Measurements from ENCODE around the gene TMEM8B. TPM values are rescaled to one million over a fixed set of nuclear protein-coding genes. Genes with fewer than 3 reads are reported as not detected.
A peak's percentile ranks its signal among the peaks of the same experiment; 100 is the strongest.

Gene TMEM8B
- total and polyA plus RNA-seq, 10 of the 15 experiments (the other 5 are each of a cell fraction or from before 2014, with no cell fraction given): 0.19 to 7.6 (median 2.5) TPM

DNA sequence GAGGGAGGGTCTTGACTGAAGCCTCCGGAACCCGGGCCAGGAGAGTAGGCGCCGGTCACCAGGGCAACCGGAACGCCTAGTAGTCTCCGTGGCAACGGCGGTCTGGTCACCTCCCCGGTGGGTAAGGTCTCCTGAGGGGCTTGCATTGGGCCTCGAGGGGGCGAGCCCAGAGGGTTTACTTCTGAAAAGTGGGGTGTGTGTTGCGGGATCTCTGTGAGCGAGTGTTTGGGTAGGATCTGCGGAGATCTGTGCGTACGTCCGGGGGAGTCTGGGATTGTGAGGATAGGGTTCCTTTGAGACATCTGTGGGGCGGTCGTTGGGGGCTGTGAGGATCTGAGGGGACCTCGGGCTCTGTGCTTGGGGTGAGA is 328 bp upstream of the TMEM8B start, which contains the start of gene FAM221B (continued):
- TF ChIP-seq, protein P1, sequence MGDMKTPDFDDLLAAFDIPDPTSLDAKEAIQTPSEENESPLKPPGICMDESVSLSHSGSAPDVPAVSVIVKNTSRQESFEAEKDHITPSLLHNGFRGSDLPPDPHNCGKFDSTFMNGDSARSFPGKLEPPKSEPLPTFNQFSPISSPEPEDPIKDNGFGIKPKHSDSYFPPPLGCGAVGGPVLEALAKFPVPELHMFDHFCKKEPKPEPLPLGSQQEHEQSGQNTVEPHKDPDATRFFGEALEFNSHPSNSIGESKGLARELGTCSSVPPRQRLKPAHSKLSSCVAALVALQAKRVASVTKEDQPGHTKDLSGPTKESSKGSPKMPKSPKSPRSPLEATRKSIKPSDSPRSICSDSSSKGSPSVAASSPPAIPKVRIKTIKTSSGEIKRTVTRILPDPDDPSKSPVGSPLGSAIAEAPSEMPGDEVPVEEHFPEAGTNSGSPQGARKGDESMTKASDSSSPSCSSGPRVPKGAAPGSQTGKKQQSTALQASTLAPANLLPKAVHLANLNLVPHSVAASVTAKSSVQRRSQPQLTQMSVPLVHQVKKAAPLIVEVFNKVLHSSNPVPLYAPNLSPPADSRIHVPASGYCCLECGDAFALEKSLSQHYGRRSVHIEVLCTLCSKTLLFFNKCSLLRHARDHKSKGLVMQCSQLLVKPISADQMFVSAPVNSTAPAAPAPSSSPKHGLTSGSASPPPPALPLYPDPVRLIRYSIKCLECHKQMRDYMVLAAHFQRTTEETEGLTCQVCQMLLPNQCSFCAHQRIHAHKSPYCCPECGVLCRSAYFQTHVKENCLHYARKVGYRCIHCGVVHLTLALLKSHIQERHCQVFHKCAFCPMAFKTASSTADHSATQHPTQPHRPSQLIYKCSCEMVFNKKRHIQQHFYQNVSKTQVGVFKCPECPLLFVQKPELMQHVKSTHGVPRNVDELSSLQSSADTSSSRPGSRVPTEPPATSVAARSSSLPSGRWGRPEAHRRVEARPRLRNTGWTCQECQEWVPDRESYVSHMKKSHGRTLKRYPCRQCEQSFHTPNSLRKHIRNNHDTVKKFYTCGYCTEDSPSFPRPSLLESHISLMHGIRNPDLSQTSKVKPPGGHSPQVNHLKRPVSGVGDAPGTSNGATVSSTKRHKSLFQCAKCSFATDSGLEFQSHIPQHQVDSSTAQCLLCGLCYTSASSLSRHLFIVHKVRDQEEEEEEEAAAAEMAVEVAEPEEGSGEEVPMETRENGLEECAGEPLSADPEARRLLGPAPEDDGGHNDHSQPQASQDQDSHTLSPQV (IDR thresholded peaks at IDR 0.05): no peak
- TF ChIP-seq NBN (IDR thresholded peaks at IDR 0.05) (peak; percentile 54; the same call in 1 of the 2 replicates), HDAC6 (IDR thresholded peaks at IDR 0.05; ENCODE audit: unreplicated experiment) (no peak), BMI1 (IDR thresholded peaks at IDR 0.05; ENCODE audit: borderline replicate concordance) (peak; percentile 90), SIX5 (IDR thresholded peaks at IDR 0.05; ENCODE audit: low read depth, low read length, severe bottlenecking) (no peak), MEF2B (IDR thresholded peaks at IDR 0.05; ENCODE audit: partially characterized antibody, poor library complexity, severe bottlenecking) (peak; percentile 45), ZNF622 (IDR thresholded peaks at IDR 0.05) (no peak), LARP7 (IDR thresholded peaks at IDR 0.05) (0 out of 2 replicates have a peak, but pooled peaks have one; percentile 29), BACH1 (IDR thresholded peaks at IDR 0.05; ENCODE audit: borderline replicate concordance) (no peak), SP1 (IDR thresholded peaks at IDR 0.05; ENCODE audit: low read depth, low read length) (no peak), MXI1 (IDR thresholded peaks at IDR 0.05; ENCODE audit: low read depth, low read length) (peak; percentile 51; the same call in 1 of the 2 replicates), DPF2 (IDR thresholded peaks at IDR 0.05) (no peak)
- TF ChIP-seq, protein P2, sequence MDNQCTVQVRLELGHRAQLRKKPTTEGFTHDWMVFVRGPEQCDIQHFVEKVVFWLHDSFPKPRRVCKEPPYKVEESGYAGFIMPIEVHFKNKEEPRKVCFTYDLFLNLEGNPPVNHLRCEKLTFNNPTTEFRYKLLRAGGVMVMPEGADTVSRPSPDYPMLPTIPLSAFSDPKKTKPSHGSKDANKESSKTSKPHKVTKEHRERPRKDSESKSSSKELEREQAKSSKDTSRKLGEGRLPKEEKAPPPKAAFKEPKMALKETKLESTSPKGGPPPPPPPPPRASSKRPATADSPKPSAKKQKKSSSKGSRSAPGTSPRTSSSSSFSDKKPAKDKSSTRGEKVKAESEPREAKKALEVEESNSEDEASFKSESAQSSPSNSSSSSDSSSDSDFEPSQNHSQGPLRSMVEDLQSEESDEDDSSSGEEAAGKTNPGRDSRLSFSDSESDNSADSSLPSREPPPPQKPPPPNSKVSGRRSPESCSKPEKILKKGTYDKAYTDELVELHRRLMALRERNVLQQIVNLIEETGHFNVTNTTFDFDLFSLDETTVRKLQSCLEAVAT (IDR thresholded peaks at IDR 0.05): 0 out of 2 replicates have a peak, but pooled peaks have one; percentile 27
- TF ChIP-seq, protein P3, sequence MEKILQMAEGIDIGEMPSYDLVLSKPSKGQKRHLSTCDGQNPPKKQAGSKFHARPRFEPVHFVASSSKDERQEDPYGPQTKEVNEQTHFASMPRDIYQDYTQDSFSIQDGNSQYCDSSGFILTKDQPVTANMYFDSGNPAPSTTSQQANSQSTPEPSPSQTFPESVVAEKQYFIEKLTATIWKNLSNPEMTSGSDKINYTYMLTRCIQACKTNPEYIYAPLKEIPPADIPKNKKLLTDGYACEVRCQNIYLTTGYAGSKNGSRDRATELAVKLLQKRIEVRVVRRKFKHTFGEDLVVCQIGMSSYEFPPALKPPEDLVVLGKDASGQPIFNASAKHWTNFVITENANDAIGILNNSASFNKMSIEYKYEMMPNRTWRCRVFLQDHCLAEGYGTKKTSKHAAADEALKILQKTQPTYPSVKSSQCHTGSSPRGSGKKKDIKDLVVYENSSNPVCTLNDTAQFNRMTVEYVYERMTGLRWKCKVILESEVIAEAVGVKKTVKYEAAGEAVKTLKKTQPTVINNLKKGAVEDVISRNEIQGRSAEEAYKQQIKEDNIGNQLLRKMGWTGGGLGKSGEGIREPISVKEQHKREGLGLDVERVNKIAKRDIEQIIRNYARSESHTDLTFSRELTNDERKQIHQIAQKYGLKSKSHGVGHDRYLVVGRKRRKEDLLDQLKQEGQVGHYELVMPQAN (conservative IDR thresholded peaks at IDR 0.05): peak; percentile 28; the same call in 1 of the 2 replicates
- TF ChIP-seq, protein P4, sequence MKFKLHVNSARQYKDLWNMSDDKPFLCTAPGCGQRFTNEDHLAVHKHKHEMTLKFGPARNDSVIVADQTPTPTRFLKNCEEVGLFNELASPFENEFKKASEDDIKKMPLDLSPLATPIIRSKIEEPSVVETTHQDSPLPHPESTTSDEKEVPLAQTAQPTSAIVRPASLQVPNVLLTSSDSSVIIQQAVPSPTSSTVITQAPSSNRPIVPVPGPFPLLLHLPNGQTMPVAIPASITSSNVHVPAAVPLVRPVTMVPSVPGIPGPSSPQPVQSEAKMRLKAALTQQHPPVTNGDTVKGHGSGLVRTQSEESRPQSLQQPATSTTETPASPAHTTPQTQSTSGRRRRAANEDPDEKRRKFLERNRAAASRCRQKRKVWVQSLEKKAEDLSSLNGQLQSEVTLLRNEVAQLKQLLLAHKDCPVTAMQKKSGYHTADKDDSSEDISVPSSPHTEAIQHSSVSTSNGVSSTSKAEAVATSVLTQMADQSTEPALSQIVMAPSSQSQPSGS (IDR thresholded peaks at IDR 0.05; ENCODE audit: low read length): no peak
- TF ChIP-seq, protein P5, sequence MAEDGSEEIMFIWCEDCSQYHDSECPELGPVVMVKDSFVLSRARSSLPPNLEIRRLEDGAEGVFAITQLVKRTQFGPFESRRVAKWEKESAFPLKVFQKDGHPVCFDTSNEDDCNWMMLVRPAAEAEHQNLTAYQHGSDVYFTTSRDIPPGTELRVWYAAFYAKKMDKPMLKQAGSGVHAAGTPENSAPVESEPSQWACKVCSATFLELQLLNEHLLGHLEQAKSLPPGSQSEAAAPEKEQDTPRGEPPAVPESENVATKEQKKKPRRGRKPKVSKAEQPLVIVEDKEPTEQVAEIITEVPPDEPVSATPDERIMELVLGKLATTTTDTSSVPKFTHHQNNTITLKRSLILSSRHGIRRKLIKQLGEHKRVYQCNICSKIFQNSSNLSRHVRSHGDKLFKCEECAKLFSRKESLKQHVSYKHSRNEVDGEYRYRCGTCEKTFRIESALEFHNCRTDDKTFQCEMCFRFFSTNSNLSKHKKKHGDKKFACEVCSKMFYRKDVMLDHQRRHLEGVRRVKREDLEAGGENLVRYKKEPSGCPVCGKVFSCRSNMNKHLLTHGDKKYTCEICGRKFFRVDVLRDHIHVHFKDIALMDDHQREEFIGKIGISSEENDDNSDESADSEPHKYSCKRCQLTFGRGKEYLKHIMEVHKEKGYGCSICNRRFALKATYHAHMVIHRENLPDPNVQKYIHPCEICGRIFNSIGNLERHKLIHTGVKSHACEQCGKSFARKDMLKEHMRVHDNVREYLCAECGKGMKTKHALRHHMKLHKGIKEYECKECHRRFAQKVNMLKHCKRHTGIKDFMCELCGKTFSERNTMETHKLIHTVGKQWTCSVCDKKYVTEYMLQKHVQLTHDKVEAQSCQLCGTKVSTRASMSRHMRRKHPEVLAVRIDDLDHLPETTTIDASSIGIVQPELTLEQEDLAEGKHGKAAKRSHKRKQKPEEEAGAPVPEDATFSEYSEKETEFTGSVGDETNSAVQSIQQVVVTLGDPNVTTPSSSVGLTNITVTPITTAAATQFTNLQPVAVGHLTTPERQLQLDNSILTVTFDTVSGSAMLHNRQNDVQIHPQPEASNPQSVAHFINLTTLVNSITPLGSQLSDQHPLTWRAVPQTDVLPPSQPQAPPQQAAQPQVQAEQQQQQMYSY (CRISPR knock-in tag; IDR thresholded peaks at IDR 0.05): no peak

Data from GM12878 (cell line).